Hippocampal formation (tissue), 2 donors: Measurements from ENCODE around the gene ELP5.
A peak's percentile ranks its signal among the peaks of the same experiment; 100 is the strongest.
"Not testable (repeated sequence)": the region's sequence is repeated elsewhere in the genome, so short reads cannot be mapped to it uniquely, and the experiment has no call there.

ENCODE experiments used
- DNase-seq, 2 donors: peaks; one replicate each; lab custom pipeline; 2025; lab: John Stamatoyannopoulos, UW

The ELP5 gene

DNA sequence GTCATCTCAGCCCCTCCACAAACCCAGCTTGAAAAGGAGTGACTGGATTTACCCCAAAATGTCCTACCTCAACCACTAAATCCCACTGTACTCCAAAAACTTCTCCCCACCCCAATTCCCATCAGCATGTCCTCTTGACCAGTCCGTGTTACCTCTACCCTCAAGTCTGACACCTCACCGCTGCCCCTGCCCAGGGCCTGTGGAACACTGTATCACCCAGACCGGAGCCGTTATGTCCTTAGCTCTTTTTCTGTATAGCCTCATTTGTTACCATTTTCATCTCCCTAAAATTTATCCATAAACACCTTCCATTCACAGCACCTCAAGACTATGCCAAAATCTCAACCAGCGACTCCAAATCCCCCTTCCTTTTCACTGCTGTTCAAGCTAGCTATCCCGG lies 15.2 kb upstream of the ELP5 start:
- no peak for DNase-seq

DNA sequence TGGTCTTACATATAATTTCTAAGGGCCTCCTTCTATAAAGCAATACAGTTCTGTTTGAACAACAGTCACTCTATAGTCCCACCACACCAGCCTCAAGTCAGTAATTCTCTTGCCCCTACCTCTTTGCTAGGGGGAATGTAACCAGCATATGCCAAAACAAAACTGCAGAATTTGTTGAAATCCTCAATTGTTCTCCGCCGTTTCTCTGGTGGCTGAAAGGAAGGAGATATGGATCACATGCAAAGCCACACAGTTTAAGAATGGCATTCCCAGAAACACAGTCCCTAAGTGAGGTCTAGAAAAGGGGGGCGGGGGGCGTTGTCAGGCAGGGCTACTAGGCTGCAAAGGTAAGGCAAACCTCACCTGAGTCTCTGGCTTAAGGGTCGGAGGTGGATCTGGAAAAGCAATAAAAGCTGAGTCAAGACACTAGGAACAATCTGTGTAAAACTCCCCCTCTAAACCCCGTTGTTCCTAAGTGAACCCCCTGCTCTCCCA lies 14.7 kb upstream of the ELP5 start:
- DNase-seq: no peak

DNA sequence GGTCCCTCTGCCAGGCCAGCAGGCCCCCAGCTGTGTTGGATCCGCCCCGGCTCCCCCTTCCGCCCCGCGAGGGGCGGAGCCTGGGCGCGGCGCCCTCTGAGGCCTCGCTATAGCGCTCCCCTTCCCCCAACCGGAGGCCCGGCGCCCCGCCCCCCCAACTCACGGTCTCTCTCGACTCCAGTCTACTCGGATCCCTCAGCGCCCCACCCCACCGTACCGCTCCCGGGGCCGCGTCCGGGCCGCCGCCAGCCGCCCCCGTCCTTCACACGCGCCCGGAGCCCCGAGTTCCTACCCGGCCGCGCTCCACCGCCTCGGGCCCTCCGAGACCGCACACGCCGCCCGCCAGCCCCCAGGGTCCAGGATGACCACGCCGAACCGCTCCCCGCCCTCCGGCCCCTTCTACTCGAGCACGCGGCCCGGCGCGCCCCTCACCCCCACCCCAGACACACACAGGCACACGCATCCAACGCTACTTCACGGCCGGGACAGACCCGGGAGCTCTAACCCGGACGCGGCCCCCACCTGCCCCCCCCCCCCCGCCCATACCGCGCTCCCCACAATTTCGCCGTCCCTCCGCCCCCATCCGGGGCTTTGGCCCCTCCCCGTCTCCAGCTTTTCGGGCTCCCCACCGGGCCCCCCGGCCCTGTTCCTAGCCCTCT lies 14.1 kb upstream of the ELP5 start:
- DNase-seq: peak in 1 of 2 donors; percentile 47

DNA sequence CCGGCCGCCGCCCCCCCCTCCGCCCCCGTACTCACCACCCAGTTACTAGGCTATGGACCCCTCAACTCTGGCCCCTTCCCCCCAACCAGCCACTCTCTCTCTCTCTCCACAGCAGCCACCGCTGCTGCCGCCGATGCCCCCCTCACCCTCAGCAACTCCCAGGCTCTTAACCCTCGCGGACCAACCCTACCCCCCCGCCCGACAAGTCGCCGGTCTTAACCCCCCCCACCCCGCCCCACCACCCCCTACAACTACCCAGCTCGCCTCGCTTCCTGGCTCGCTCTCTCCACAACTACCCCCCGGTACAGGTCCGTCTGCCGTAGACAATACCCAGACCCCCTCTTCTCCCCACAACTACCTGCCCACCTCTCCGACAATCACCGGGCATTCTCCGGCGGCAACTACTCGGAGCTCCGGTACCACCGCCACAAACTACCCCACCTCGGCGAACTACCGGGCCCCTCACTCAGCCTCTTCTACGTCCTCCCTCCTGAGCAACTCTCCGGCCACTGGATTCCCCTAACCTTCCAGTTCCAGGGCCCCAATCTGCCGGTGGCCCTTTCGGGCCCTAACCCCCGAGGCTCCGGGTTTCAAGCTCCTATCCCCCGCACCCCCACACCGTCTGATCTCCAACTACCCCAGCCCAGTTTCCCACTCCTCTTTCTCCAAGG lies 13.5 kb upstream of the ELP5 start:
- DNase-seq: peak in 1 of 2 donors; percentile 39

DNA sequence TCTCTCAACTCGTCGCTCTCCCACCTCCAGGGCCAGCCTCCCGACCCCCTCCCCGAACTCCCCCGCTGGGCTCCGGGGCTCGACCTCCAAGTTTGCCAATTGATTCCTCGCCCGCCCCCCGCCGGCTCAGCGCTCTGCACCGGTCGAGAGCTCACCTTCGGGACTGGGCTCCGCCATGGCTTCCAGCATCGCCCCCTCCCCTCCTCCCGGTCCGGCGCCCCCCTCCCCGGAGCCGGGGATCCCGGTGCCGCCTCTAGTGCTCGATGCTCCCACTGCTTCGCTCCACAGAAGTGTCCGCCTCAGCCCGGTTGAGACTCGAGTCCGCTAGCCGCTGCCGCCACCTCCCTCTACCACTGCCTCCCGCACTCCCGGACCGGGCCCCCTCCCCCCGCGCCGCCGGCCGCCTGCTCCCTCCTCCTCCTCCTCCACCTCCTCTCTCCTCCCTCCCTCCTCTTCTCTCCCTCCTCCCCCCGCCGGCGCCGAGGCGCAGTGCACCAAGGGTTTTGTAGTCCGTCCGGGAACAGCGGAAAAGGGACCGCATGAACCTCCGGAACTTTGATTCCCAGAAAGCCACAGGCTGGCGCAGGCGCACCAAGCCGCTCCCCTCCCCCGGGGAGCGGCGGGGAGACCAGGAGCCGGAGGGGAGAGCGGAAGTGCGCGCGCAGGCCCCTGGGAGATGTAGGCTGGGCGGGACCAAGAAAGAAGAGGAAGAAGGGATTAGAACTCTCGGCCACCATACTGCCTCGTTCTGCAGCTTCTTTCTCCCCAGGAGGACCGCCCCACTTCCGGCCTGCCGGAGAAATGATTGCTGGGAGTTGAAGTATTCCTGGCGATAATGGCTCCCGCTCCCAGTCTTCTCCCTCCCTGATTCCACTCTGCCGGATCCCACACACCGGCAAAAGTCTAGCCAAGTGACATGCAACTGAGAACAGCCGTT lies 12.7 kb upstream of the ELP5 start, which contains the start of gene PHF23:
TSS of gene PHF23 (minus strand) at position 367 of the 937 bp plus-strand sequence. CDS start at position 189, 178 bp downstream.
- peak; percentile 99 for DNase-seq

DNA sequence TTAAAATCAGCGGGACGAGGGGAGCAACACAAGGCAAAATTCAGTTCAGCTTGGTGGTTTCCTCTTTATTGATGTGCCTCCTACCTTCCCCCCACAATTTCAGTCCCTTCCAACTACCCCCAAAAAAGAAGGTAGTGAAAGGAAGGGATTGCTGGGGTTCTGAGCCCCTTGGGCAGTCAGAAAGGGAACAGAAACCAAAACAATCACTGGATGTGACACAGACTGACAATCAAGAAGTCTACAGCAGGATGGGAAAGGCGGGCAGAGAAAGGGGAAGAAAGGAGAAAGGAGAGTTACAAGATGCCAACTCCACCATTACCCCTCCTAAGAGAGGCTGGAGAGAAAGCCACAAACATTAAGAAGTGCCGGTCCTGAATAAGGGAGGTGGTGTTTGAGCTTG lies 11.6 kb upstream of the ELP5 start:
- no peak for DNase-seq

DNA sequence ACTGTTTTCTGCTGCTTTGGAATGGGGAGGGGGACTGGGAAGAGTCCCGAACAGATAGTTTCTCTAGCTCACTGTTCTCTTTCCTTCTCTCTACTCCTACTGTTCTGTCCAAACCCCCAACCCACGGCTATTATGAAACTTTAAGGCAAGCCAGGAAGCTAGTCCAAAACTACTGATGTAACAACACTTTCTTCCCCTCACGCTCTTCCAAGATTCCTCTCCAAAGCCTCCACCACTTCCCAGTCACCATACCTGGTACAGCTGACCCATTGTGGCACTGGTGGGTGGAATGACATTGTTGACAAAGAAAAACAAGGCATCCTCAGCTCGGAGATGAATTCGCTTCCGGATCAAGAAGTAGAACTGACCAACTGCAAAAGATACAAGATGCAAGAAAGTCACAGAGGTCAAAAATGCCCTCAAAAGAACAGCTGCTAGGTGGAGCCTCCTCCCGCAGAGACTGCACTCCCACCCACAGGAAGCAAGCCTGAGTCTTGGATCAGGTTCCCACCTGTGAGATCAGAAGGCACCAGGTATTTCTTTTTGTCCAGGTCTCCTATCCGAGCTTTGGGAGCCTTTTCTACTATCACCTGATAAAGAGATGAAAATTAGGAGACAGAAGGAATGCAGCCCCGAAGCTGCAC lies 10.8 kb upstream of the ELP5 start:
- DNase-seq: no peak

DNA sequence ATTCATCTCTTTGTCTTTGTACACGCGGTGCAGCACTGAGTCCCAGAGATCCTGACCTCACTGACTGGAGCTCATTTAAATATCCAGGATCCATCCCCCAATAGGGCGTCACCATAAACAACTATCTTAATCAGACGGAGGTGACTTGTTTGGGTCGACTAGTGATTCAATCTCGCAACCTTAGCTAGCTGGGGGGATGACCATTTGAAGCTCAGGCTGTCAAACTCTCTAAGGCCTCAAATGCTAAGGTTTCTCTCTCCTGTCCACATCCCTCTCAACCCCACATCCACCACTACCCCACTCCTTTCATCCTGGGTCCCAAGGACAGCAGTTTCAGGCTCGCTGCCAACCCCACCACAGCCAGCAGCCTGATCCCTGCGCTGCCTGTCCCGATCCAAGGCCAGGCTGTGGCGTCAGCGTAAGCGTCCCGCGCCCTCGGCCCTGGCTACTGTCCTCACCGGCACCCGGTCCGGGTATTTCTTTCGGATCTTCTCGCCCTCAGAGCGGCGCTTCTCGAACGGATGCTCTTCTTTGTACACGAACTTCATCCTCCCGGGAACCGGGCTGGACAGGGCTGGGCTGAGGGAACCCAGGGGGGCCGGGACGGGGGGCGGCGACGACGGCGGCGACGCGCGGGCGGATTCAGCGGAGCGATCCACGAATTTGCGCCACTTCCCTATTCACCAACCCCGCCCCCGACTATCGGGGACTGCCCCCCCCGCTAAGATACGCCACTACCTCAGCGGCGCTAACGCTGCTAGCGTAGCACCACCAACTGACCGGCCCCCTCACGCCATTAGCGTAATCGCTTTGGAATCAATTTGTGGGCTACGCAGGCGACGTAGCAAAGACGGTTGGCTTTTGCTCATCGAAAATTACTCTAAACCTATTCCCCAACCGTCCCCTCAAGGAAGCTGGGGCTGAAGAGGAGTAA lies 10.0 kb upstream of the ELP5 start, which contains the start of gene GABARAP:
TSS of gene GABARAP (minus strand) at position 667 of the 934 bp plus-strand sequence. CDS start at position 548, 119 bp downstream.
- DNase-seq: peak; percentile 88 to 89

DNA sequence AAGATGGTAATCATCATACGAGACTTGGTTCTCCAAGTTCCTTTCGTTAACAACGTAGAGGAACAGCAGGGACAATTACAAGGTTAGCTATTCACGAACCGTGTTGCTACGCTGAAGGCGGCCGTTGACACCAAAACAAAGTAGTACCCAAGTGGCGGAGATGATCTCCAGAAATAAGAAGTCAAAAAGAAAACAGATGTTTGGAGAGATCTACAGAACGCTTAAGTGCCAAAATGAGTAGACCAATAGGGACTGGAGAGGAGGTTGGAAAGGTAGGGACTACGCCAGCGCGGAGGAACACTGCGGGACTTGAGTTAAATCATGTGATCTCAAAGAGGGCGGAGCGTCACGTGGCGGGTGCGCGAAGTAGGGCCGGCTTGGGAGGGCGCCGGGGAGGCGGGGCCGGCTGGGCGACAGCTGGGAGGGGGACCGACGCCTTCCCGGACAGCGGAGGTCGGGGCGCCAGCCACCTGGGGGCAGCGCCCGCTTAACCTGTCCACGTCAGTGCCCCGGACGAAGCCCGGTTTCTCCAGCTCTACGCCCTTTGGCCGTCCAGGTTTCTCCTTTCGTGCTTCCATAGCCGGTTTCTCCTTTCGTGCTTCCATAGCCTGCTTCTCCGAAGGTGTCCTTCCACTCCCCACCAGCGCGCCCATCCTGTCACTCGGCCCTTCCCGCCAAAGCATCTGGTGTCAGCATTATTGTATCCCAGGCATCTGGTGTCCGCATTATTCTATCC lies 9.1 kb upstream of the ELP5 start:
- DNase-seq: peak; percentile 85 to 94

DNA sequence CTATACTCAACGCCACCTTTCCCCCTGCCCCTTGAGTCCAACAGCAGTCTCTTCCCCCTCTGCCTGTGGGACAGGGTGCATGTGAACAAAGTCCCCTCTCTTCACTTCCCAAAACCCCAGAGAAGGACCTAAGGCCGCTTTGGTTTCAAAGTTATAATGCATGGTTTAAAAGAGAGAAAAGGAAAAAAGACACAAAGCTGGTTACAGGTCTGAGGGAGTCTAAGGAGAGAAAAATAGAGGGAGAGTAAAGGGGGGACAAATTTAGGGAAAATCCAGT lies 8.6 kb upstream of the ELP5 start:
- no peak for DNase-seq

DNA sequence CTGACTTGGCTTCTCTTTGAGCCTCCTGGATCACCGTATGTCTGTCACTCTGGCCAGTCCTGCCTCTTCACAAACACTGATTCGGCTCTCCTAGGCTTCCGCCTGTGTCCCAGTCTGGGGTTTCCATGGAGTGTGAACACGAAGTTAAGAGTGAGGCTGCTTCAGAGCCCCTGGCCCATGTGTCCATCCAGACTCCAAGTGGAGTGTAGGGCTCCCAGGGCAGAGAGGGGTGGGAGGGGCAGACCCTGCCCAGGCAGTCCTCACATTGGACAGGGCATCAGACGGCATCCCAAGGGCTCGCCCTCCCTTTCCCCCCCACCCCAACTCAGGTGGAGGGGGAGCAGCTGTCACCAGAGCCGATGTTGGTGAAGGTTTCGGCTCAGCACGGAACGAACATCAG lies 8.2 kb upstream of the ELP5 start:
- DNase-seq: not testable (repeated sequence)

DNA sequence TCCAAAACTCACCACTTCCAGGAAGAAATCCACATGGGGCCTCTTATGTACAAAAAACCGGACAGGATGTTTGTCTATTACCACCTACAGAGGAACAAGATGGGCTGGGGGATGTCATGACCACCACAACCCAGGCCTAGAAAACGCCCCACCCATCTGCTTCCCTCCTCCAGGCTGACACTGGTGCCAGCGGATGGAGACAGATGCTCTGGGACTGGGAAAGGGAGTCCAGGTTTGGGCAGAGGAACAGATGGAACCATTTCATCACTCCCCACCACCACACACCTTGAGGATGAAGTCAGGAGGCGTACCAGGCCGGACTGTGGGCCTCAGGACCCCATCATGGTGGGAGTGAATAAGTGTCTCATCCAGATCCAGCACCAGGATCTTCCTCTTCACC lies 5.2 kb upstream of the ELP5 start:
- DNase-seq: no peak

DNA sequence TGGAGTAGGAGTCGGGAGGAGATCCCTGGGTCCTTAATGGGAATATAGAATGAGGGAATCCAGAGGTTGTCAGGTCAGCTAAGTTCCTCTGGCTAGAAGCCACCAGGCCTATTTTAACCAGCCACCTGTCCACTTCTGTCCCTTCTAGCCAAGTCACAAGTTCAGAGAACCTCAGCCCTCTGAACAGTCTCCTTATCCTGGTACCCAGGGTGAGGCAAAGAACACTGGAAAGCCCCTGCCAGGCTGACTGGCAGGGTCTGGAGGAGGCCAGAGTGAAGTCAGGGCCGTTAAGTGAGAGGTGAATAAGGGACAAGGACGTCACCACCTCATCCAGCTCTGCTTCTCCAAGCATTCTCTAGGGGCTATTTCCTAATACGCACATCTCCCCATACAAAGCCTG lies 3.2 kb upstream of the ELP5 start:
- DNase-seq: no peak

DNA sequence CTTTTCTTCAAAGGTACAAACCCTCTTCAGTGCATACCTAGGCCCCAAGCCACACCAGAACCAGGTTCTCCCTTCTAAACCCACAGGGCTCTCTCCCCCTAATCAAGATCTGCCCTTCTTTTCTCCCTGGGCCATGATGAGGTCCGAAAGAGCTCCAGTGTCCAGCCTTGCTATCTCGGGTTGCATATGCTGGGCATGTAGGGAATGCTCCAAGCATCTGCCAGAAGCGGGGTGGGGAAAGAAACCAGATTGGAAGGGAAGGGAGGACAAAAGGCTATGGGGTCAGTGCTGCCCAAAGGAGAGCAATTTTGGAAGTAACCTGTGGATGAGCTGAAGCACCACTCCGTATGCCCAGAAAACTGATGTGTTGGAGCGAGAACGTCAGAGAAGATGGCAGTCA lies 2.8 kb upstream of the ELP5 start:
- no peak for DNase-seq

DNA sequence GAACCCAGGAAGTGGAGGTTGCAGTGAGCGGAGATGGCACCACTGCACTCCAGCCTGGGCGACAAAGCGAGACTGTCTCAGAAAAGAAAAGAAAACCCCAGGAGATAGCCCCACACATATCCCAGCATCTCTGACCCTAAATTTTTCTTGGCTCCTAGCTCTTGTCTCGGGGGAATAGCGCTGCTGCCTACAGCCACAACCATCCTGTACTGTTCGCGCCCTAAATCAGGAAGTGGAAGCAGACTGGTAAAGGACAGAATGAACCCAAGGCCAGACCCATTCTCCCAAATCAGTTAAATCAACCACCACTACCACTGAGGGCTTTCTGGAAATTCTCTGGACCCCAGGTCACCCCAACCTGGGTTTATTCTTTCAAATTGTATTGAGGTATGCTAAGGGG lies 2.2 kb upstream of the ELP5 start:
- no peak for DNase-seq

DNA sequence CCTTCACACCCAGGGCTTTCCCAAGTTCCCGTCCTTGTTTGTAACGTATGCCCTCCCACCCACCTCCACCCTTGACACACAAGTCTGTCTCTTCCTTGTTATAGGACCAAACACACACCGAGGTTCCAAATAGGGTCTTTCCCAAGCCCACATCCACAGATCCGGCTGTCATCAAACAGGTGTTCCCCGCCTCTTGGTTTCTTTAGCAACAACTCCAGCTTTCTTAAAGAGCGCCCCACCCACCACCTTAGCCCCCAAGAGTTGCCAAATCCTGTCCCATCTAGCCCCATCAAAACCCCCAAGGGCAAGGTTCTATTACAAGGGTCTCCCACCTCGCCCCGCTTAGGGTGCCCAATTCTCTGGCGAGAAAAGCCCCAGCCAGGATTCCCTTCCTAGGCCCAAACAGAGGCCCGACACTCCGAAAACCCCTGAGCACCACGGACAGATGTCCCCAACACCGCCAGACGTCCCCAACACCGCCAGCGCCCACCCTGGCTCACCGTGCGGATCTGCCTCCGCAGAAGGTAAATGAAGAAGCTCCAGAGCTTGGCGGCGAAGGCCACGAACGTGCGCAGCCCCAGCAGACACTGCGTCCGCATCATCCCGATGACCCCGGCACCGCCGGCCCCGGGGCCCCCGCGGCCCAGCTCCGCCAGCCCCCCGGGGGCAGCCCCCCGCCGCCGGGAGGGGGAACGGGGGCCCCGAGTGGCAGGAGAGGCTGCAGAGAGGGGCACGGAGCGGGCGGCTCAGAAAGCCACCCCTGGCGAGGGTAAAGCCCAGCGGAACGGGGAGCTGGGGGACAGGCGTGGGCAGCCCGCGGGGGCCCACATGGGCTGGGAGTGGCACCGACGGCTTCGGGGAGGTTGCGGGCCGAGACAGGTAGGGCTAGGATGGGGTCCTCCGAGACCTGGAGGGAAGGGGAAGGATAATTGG lies 1.1 kb upstream of the ELP5 start:
- no peak for DNase-seq

DNA sequence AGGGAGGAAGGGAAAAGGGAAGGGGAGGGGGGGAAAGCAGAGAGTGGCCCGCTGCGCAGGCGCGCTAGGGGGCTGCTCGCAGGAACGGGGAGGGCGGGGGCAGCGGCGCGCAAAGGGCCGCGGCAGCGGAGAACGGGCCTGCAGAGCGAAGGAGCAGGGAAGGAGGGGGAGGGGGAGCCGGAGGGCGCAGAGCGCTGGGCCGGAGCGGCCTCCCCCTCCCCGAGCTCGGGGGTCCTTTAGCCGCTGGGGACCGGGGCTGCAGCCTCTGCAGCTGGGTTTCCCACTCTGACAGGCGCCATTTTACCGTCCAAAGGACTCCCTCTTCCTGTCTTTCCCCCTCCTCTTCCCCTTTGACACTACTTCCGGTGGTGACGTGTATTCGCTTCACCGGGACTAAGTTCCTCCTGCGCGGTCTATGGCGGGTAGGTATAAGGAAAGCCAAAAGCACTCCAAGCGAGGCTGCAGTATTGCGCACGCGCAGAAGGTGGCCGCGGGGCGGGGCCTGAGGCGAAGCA lies 297 bp upstream of the ELP5 start, which contains the start of gene CTDNEP1:
TSS of gene CTDNEP1 (minus strand) at position 74 of the 515 bp plus-strand sequence. CDS start 438 bp downstream, outside the sequence.
- peak; percentile 97 to 99 for DNase-seq

DNA sequence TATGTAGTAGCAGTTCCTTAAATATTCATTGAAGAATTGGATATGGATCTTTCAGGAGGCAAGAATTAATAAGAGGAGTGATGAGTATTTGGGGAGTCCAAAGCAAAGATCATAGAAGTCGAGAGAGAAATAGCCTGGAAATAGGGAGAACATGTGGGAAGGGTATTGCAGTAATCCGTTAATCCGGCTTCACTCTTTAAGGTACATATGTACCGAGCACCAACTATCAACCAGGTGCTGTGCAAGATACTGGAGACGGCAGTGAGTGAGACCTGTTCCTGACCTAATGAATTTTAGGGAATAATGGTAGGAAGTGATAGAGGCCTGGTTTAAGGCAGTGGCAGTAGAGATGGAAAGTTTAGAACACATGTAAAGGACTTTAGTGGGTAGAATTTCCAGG lies 1.1 kb downstream of the ELP5 start:
- DNase-seq: no peak

DNA sequence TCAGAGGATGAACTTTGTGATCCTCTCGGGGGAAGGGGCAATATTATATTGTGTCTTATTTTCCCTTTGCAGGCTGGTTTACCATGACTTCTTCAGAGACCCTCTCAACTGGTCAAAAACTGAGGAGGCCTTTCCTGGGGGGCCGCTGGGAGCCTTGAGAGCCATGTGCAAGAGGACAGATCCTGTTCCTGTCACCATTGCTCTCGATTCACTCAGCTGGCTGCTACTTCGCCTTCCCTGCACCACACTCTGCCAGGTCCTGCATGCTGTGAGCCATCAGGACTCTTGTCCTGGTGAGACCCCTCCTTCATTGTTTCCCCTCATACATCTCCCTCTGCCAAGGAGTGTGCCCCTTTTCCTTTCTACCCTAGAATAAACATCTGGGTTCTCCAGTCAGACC lies 2.5 kb downstream of the ELP5 start:
- no peak for DNase-seq
